GF-D8 (cell line): ENCODE measurements around the gene SLC22A31.
A peak's percentile ranks its signal among the peaks of the same experiment; 100 is the strongest.
"Not testable (repeated sequence)": the region's sequence is repeated elsewhere in the genome, so short reads cannot be mapped to it uniquely, and the experiment has no call there.

Experiments
- DNase-seq: peaks from one replicate; lab custom pipeline; 2025; lab: John Stamatoyannopoulos, UW

The SLC22A31 gene

DNA sequence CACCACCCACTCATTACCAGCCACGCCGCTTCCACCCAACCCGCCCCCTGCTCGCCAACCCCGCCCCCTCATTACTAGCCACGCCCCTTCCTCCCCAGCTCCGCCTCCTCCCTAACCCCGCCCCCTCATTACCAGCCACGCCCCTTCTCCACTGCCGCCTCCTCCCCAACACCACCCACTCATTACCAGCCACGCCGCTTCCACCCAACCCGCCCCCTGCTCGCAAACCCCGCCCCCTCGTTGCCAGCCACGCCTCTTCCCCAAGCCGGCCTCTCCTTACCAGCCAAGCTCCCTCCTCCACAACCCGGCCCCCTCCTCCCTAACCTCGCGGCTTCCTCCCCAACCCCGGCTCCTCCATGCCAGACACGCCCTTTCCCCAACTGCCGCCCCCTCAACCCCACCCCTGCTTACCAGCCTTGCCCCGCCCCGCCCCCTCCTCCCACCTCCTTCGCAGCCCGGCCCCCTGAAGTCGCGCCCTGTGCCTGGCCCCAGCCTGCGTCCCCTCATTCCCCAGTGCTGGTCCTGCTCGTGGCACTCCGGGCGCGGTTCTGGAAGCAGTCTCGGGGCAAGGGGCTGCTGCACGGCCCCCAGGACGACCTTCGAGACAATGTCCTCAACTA lies 7.3 kb downstream of the SLC22A31 start:
- peak; percentile 32 for DNase-seq

DNA sequence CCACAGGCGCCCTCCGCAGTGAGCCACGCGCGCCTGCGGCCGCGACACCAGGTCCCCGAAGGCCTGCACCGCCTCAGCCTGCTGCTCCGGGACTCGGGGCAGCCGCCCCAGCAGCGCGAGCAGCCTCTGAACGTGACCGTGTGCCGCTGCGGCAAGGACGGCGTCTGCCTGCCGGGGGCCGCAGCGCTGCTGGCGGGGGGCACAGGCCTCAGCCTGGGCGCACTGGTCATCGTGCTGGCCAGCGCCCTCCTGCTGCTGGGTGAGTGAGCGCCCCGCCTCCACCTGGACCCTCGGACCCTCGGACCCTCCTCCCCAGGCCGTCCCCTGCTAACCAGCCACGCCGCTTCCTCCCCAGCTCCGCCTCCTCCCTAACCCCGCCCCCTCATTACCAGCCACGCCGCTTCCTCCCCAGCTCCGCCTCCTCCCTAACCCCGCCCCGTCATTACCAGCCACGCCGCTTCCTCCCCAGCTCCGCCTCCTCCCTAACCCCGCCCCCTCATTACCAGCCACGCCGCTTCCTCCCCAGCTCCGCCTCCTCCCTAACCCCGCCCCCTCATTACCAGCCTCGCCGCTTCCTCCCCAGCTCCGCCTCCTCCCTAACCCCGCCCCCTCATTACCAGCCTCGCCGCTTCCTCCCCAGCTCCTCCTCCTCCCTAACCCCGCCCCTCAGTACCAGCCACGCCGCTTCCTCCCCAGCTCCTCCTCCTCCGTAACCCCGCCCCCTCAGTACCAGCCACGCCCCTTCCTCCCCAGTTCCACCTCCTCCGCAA lies 8.0 kb downstream of the SLC22A31 start:
- DNase-seq: peak; percentile 69

DNA sequence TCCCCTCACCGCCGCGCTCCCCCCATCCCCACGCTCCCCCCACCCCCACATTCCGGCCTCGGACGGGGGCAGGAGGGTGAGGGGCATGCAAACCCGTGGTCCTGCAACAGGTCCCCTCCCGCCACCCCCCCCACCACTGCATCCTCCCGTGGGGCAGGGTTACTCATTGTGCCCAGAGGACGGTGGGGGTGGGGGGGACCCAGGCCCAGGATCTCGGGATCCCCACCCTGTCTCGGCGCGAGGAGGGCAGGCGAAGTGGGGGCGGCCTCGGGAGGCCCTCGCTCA lies 8.5 kb downstream of the SLC22A31 start:
- no peak for DNase-seq

DNA sequence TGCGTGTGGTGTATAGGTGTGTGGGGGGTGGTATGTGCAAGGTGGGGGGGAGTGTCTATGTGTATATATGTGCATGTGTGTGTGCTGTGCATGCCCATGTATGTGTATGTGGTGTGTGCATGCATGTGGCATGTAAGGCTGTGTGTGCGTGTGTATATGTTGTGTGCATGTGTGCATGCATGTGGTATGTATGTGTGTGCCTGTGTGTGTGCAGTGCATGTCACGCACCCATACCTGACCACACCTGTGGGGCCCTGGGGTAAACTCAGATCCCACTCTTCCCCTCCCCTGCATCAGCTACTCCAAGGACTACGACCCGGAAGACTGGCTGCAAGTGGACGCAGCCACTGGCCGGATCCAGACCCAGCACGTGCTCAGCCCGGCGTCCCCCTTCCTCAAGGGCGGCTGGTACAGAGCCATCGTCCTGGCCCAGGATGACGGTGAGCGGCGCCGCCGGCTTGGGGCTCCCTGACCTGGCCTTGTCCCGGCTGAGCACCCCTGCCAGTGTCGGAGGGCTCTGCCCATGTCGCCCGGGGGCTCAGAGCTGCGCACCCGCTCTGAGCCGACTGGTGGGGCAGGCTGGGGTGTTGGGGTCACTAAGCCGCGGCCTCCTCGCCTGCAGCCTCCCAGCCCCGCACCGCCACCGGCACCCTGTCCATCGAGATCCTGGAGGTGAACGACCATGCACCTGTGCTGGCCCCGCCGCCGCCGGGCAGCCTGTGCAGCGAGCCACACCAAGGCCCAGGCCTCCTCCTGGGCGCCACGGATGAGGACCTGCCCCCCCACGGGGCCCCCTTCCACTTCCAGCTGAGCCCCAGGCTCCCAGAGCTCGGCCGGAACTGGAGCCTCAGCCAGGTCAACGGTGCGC lies 9.1 kb downstream of the SLC22A31 start:
- DNase-seq: no peak

DNA sequence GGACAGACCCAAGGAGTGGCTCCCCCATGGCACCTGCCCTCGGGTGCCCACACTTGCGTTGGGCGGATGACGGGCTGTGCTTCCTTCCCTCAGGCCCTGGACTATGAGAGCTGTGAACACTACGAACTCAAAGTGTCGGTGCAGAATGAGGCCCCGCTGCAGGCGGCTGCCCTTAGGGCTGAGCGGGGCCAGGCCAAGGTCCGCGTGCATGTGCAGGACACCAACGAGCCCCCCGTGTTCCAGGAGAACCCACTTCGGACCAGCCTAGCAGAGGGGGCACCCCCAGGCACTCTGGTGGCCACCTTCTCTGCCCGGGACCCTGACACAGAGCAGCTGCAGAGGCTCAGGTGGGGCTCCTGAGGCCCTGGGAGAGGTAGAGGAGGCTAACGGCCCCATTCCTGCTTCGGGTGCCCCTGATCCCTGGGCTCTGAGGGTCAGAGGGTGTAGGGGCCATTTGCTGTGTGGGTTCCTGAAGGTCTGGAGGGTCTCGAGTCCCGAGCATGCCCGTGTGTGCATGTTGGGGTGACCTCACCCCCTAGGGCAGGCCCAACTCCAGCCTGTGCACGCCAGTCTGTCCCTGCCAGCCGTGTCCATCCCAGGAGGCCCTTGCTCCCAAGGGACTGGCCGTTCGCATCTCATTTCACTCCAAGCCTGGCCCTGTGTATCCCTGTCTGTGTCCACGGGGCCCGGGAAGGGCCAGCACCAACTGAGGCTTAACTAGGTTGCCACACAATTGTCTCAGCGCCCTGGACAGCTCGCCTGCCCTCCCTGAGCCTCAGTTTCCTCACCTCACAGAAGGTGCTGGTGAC lies 10.0 kb downstream of the SLC22A31 start:
- DNase-seq: no peak

DNA sequence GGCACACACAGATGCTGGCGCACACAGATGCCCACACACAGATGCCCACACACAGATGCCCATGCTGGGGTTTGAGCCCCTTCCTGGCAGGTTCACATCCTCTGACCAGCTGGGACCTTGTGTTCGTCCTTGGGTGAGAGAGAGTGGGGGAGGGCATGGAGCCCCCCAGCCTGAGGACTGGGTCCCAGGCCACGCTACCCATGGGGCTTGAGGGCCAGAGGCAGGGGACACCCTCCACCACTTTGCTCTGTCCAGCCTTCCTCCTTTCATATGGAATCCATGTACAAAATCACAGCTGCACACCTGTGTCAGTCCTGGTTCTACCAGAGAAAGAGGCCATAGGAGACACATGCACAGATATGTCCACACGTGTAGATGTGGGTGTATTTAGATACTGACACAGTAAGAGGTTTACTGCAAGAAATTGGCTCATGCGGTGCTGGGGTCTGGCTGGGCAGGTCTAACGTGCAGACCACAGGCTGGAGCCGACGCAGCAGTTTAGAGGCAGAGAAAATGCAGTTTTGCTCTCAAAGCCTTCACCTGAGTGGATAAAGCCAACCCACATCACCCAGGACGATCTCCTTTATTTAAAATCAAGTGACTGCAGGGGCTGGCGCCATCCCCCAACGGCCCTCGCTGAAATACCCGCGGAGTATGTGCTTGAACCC lies 10.8 kb downstream of the SLC22A31 start:
- no peak for DNase-seq

DNA sequence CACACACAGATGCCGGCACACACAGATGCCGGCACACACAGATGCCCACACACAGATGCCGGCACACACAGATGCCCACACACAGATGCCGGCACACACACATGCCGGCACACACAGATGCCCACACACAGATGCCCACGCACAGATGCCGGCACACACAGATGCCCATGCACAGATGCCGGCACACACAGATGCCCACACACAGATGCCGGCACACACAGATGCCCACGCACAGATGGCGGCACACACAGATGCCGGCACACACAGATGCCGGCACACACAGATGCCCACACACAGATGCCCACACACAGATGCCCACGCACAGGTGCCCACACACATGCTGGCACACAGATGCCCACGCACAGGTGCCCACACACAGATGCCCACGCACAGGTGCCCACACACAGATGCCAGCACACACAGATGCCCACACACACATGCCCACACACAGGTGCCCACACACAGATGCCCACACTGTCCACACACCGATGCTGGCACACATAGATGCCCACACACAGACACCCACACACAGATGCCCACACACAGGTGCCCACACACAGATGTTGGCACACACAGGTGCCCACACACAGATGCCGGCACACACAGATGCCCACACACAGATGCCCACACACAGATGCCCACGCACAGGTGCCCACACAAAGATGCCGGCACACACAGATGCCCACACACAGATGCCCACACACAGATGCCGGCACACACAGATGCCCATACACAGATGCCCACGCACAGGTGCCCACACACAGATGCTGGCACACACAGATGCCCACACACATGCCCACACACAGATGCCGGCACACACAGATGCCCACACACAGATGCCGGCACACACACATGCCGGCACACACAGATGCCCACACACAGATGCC lies 11.6 kb downstream of the SLC22A31 start:
- not testable (repeated sequence) for DNase-seq

DNA sequence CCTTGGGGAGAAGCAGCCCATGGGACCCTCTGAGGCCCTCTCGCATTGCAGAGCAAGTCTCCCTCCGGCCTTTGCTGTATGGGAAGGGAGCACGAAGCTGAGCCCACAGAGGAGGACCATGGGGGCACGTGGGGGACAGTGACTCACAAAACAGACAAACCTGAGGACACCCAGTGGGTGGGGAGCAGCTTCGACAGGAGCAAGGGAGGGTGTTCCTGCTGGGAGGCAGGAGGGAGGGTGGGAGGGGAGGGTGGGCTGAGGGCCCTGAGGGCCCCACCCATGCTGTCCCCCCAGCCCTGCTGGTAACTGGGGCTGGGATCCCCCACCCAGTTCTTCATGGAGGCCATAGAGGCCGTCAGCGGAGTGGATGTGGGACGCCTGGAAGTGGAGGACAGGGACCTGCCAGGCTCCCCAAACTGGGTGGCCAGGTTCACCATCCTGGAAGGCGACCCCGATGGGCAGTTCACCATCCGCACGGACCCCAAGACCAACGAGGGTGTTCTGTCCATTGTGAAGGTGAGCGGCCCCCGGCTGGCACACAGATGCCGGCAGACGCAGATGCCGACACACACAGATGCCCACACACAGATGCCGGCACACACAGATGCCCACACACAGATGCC lies 12.5 kb downstream of the SLC22A31 start:
- no peak for DNase-seq

DNA sequence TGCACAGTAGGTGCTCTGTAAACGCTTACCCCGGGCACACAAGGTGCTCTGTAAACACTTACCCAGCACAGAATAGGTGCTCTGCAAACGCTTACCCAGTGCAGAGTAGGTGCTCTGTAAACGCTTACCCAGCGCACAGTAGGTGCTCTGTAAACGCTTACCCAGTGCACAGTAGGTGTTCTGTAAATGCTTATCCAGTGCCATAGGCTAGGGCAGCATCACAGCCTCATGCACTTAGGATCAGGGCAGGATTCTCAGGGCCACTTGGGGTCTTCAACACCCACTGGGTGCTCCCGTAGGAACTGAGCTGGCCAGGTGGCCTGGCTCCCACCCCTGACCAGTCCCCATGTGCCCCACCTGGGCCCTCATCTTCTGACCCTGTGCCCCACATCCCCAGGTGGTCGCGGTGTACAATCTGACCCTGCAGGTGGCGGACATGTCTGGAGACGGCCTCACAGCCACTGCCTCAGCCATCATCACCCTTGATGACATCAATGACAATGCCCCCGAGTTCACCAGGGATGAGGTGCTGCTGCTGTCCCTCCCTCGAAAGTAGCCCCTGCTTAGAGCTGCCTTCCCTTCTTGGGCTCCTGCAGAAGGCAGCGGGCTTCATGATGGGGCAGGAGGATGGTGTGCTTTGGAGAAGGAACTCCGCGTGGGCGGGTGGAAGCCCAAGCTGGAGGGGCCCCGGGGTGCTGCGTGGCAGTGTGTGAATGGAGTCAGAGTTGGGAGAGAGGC lies 13.1 kb downstream of the SLC22A31 start:
- DNase-seq: no peak

DNA sequence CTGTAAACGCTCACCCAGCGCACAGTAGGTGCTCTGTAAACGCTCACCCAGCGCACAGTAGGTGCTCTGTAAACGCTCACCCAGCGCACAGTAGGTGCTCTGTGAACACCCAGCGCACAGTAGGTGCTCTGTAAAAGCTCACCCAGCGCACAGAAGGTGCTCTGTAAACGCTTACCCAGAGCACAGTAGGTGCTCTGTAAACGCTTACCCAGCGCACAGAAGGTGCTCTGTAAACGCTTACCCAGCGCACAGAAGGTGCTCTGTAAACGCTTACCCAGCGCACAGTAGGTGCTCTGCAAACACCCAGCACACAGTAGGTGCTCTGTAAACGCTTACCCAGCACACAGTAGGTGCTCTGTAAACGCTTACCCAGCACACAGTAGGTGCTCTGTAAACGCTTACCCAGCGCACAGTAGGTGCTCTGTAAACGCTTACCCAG lies 13.7 kb downstream of the SLC22A31 start:
- not testable (repeated sequence) for DNase-seq

DNA sequence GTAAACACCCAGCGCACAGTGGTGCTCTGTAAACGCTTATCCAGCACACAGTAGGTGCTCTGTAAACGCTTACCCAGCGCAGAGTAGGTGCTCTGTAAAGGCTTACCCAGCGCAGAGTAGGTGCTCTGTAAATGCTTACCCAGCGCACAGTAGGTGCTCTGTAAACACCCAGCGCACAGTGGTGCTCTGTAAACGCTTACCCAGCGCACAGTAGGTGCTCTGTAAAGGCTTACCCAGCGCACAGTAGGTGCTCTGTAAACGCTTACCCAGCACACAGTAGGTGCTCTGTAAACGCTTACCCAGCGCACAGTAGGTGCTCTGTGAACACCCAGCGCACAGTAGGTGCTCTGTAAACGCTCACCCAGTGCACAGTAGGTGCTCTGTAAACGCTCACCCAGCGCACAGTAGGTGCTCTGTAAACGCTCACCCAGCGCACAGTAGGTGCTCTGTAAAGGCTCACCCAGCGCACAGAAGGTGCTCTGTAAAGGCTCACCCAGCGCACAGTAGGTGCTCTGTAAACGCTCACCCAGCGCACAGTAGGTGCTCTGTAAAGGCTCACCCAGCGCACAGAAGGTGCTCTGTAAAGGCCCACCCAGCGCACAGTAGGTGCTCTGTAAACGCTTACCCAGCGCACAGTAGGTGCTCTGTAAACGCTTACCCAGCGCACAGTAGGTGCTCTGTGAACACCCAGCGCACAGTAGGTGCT lies 14.3 kb downstream of the SLC22A31 start:
- not testable (repeated sequence) for DNase-seq

DNA sequence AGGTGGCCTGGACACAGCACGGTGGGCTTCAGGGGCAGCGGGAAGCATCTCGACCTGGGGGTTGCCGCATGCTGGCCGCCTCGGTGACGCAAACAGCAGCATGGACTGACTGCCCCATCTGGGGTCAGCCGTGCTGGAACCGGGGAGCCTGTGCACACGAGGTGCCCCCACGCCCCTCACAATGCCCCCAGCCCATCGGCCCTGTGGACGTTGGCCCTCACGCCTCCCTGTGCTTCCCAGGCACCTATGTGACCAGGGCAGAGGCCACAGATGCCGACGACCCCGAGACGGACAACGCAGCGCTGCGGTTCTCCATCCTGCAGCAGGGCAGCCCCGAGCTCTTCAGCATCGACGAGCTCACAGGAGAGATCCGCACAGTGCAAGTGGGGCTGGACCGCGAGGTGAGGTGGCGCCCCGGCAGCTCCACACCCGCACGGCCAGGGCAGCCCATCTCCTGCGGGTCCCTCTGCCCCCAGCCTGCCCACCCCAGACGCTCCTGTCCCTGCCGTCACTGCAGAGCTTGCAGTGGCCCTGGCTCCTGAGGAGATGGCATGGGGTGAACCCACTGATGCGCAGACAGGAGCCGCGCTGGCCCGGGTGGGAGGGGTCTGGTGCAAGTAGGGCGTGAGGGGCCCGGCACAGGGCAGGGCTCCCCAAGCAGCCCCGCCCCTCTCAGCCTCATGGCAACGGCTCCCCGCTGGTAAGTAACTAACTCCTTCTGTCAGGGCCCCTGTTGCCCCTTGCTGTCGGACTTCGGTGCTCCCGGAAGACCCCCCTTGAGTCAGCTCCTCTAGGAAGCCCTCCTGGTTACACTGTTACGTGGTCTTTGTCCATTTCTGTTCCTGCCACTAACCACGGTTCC lies 15.2 kb downstream of the SLC22A31 start:
- DNase-seq: no peak

DNA sequence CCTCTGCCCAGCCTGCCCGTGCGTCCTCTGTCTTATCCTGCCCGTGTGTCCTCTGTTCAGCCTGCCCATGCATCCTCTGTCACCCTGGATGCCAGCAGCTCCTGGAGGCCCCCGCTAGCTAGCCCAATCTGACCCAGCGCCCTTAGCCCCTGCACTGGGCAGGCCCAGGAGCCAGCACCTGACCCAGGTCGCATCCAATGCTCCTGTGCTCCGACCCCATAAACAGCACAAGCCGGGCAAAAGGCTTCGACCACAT lies 15.7 kb downstream of the SLC22A31 start:
- DNase-seq: no peak

DNA sequence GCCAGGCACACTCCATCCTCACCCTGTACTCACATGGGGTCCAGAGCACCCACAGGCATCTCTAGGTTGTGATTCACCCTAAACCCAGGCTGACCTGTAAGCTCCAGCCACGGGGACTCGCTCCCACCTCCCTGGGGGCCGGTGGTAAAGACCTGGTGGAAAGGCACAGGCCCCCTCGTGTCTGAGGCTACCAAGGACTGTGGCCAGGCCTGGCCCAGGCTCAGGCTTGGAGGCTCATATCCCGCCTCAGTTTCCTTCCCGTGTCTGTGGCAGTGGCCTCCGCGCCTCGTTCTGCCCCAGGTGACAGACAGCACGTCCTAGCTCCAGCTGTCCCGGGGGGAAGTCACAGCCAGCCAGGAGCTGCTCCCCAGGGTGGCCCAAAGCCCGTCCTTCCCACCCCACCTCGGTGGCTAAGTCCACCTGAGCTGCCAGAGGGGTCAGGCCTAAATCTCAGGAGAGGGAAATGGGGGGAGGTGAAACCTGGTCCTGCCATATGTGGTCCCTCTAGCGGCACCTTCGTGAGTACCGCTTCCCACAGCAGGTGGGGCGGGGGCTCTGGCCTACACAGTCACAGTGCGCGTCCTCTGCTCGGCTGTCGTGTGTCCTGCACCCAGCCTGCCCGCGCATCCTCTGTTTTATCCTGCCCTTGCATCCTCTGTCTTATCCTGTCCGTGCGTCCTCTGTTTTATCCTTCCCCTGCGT lies 16.2 kb downstream of the SLC22A31 start:
- DNase-seq: no peak

DNA sequence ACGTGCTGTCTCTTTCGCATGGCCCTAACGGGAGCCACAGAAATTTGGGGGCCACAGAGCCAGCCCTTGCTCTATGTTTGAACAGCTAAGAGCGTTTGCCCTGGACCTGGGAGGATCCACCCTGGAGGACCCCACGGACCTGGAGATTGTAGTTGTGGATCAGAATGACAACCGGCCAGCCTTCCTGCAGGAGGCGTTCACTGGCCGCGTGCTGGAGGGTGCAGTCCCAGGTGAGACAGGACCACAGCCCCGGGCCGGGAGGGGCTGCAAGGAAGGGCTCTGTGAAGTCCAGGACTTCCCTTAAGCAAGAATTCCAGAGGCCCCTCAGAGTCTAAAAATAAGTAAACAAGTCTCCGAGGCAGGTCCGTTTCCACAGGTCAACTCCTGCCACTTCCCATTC lies 16.9 kb downstream of the SLC22A31 start:
- no peak for DNase-seq

DNA sequence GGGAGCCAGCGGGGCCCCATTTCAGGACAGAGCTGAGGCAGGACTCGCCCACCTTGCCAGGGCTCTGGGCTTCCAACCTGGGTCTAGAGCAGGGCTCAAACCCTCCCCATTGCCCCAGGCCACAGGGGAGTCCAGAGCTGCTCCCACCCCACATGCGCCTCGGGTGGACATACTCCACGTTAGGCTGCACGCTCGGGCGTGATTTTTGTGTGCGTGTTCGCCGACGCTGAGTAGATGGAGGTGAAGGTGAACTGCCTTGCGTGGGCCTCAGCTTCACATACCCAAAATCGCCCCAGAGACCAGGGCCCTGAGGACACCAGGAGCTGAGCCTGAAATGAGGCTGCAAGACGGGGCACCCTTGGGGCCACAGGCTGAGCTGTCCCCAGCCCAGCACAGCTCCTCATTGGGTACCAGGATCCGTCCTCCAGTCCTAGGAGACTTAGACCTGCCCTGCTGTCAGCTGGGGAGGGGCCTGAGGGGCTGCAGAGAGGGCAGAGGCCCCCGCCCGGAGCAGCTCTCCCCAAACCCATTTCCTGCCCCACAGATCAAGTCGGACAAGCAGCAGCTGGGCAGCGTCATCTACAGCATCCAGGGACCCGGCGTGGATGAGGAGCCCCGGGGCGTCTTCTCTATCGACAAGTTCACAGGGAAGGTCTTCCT lies 20.6 kb downstream of the SLC22A31 start:
- no peak for DNase-seq

DNA sequence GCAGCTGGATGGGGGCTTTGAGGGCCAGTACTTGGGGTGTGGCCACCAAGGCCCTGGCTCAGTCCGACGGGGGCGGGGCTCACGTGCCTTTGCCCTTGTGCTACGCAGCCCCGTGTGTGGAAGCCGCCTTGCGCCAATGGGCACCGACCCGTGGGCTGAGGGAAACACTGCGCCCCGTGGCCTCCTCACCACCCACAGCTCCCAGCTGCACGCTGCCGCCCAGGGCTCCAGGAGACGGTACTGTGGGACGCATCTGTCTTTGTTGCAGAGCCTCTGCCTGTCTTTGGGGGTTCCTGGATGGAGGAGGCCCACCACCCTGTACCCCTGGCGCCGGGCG lies 21.2 kb downstream of the SLC22A31 start:
- DNase-seq: no peak
